Left ventricle myocardium superior (tissue), 1 donor: Measurements from ENCODE around the gene MAP2K7. TPM values are rescaled to one million over a fixed set of nuclear protein-coding genes. Genes with fewer than 3 reads are reported as not detected.
A peak's percentile ranks its signal among the peaks of the same experiment; 100 is the strongest.
"Not testable (repeated sequence)": the region's sequence is repeated elsewhere in the genome, so short reads cannot be mapped to it uniquely, and the experiment has no call there.

Experiments
- ATAC-seq: fragments of 200-7000 bp; cut with Tn5 transposase; one replicate; pipeline ENCODE4 v1.9.1; 2020; ENCODE audit warnings: mild to moderate bottlenecking, moderate library complexity
- DNase-seq: peaks from one replicate; pipeline ENCODE4 v3.0.0-alpha.2; 2020
- intact Hi-C: fragments of 100-400 bp; cut with micrococcal nuclease; formaldehyde crosslinking; loops from one replicate; pipeline ENCODE4 v1.11.0; 2022
- total RNA-seq: library from RNA; stranded (reverse); fragmentation: NEBNext Ultra II Directional; extraction: Animal tissue kit (Norgen Biotek cat#: 25700); gene quantifications from one replicate; pipeline ENCODE4 v1.2.1, GENCODE V29; 2021
- donor health status: DM: no; HTN: yes; CAD: no; lungs with severe emphysema.

MAP2K7 gene
- total RNA-seq, 1 donor from 2014 or later: 30.4 TPM

- ATAC-seq (no peak), DNase-seq (no peak)
- intact Hi-C loops: no loop called here
Measured at GRCh38 chr19:7915250-7916102, 11.8 kb downstream of the MAP2K7 start.

- DNase-seq: peak; percentile 54
- ATAC-seq: no peak
- intact Hi-C loops: no loop called here
Measured at GRCh38 chr19:7916103-7916954, 12.7 kb downstream of the MAP2K7 start.

- DNase-seq: no peak
- intact Hi-C loops: no loop called here
- no peak for ATAC-seq
Measured at GRCh38 chr19:7916955-7917266, 13.2 kb downstream of the MAP2K7 start.

- intact Hi-C loops: no loop called here
- peak; percentile 77 for DNase-seq
- ATAC-seq: peak; percentile 17
Measured at GRCh38 chr19:7917267-7918061, 13.8 kb downstream of the MAP2K7 start.

GRCh38 chr19:7918062-7918614 lies 14.5 kb downstream of the MAP2K7 start:
- DNase-seq, ATAC-seq, intact Hi-C loops: not testable (repeated sequence)

GRCh38 chr19:7918615-7919421 lies 15.1 kb downstream of the MAP2K7 start:
- intact Hi-C loops: no loop called here

GRCh38 chr19:7919610-7920518 lies 16.2 kb downstream of the MAP2K7 start, which contains the start of gene SNAPC2:
TSS of gene SNAPC2 (plus strand) at chr19:7920338. CDS start at chr19:7920367, 29 bp downstream.
- ATAC-seq (peak; percentile 72), DNase-seq (peak; percentile 99)
- intact Hi-C loops: no loop called here

More at GRCh38 chr19:7918615-7919421, 15.1 kb downstream of the MAP2K7 start:
- no peak for DNase-seq
- ATAC-seq: no peak

- peak; percentile 100 for DNase-seq
- intact Hi-C loops: no loop called here
- ATAC-seq: peak; percentile 84
Measured at GRCh38 chr19:7920519-7921301, 17.0 kb downstream of the MAP2K7 start.

GRCh38 chr19:7921302-7921966 lies 17.8 kb downstream of the MAP2K7 start:
- no peak for ATAC-seq
- DNase-seq: no peak
- intact Hi-C loops: no loop called here

GRCh38 chr19:7921967-7922835 lies 18.5 kb downstream of the MAP2K7 start:
- intact Hi-C loops: no loop called here
- no peak for DNase-seq

GRCh38 chr19:7922836-7923195 lies 19.1 kb downstream of the MAP2K7 start:
- intact Hi-C loops: no loop called here
- no peak for DNase-seq
- ATAC-seq: no peak

More at GRCh38 chr19:7921967-7922835, 18.5 kb downstream of the MAP2K7 start:
- ATAC-seq: no peak

GRCh38 chr19:7923295-7924191 lies 19.9 kb downstream of the MAP2K7 start:
- intact Hi-C loops: no loop called here
- no peak for DNase-seq

GRCh38 chr19:7924241-7924640 lies 20.6 kb downstream of the MAP2K7 start:
- intact Hi-C loops: no loop called here
- no peak for DNase-seq

More at GRCh38 chr19:7923295-7924191, 19.9 kb downstream of the MAP2K7 start:
- no peak for ATAC-seq

GRCh38 chr19:7924651-7925170 lies 21.0 kb downstream of the MAP2K7 start:
- DNase-seq (no peak), ATAC-seq (no peak)
- intact Hi-C loops: no loop called here

More at GRCh38 chr19:7924241-7924640, 20.6 kb downstream of the MAP2K7 start:
- no peak for ATAC-seq
